Adrenal gland (tissue), 12 donors: ENCODE results near the gene KIRREL3. TPM values are rescaled to one million over a fixed set of nuclear protein-coding genes. Genes with fewer than 3 reads are reported as not detected.
"Not testable (repeated sequence)": the region's sequence is repeated elsewhere in the genome, so short reads cannot be mapped to it uniquely, and the experiment has no call there.

Source experiments
- DNase-seq, 7 donors: peaks; one replicate each; pipeline ENCODE4 v3.0.0-alpha.2; 2019 to 2020
- H3K27ac ChIP-seq, 5 donors: fragments of 200-600 bp; sonication (generic) in 4 of 5; 1 replicate in 3 of 5; 2 replicates in 2 of 5; pipeline versions ENCODE4 v1.5.1 to v1.8.0; 2016 to 2020; ENCODE audit warnings: mild to moderate bottlenecking in 1 of 5
- H3K27me3 ChIP-seq: fragments of 200-600 bp; 2 replicates; pipeline ENCODE4 v1.8.0; 2021
- H3K36me3 ChIP-seq, 2 donors: fragments of 200-600 bp; replicated peaks in 1 of 2; 1 replicate in 1 of 2; 2 replicates in 1 of 2; pipeline versions ENCODE4 v1.5.1 to v1.8.0; 2018 to 2022
- H3K4me1 ChIP-seq, 2 donors: fragments of 200-600 bp; replicated peaks in 1 of 2; 1 replicate in 1 of 2; 2 replicates in 1 of 2; pipeline versions ENCODE4 v1.5.1 to v1.8.0; 2018 to 2021
- H3K4me3 ChIP-seq, 4 donors: fragments of 200-600 bp; sonication (generic) in 3 of 4; one replicate each; pipeline ENCODE4 v1.5.1; 2016 to 2018
- H3K9me3 ChIP-seq, 3 donors: fragments of 200-600 bp; sonication (generic) in 1 of 3; replicated peaks in 1 of 3; 1 replicate in 2 of 3; 2 replicates in 1 of 3; pipeline versions ENCODE4 v1.5.1 to v1.8.0; 2016 to 2021
- POLR2A ChIP-seq, 2 donors: fragments of 450-650 bp; IDR thresholded peaks; one replicate each; pipeline ENCODE4 v1.6.1; 2017; ENCODE audit warnings: antibody characterized with exemption in 2 of 2, mild to moderate bottlenecking in 2 of 2, moderate library complexity in 1 of 2
- WGBS, 4 donors: extraction: QIAGEN DNeasy Blood & Tissue Kit in 2 of 4; methylation state at CpG; one replicate each; pipeline versions ENCODE4 v1.1.5 to v1.1.7; 2013 to 2017; 5-methylcytosine and 5-hydroxymethylcytosine counted together
- intact Hi-C, 2 donors: fragments of 100-400 bp; cut with DNase I; formaldehyde crosslinking; loops; one replicate each; pipeline versions ENCODE4 v1.14.1 to v1.15.0; 2022 to 2023
- polyA plus RNA-seq, 3 donors: library from polyadenylated mRNA; stranded (reverse); fragments of 200-250 nt in 2 of 3; fragments of 350-450 nt in 1 of 3; fragmentation: Illumina TruSeq in 1 of 3; extraction: RNeasy Lipid Tissue Mini Kit (QIAGEN cat#74804) in 1 of 3; gene quantifications; one replicate each; pipeline ENCODE4 v1.2.3, GENCODE V29; 2013 to 2014
- total RNA-seq, 9 donors: library from RNA; depleted of rRNA in 4 of 9; stranded (reverse); fragments of >200 nt in 4 of 9; fragments of 120-200 nt in 1 of 9; fragmentation: NEBNext Ultra II Directional in 1 of 9; extraction: Animal tissue kit (Norgen Biotek cat#: 25700) in 1 of 9; gene quantifications; one replicate each; pipeline versions ENCODE4 v1.1.0 to v1.2.4, GENCODE V29; 2013 to 2023
- TF ChIP-seq, protein P1 (sequence below), 6 experiments: fragments of 450-650 bp in 4 of 6; fragments of 200-600 bp in 2 of 6; sonication (generic) in 1 of 6; IDR thresholded peaks; 1 replicate in 5 of 6; 2 replicates in 1 of 6; pipeline versions ENCODE4 v1.5.1 to v1.8.0; 2016 to 2021; ENCODE audit warnings: antibody characterized with exemption in 6 of 6, mild to moderate bottlenecking in 2 of 6, moderate library complexity in 1 of 6
- donor health status: healthy with polysubstance abuse.
- donor health status: Bipolar disorder and iron deficiency.
- donor health status: DM: yes; HTN: yes; CAD: no.
- donor health status: DM: no; HTN: no; CAD: no.
- donor health status: DM: no; HTN: no; CAD: no.
- donor health status: DM: yes; HTN: yes; CAD: no.

The KIRREL3 gene
- total and polyA plus RNA-seq, 12 donors, result 0.07 to 4.1 (median 0.64) TPM; not detected in 1

DNA sequence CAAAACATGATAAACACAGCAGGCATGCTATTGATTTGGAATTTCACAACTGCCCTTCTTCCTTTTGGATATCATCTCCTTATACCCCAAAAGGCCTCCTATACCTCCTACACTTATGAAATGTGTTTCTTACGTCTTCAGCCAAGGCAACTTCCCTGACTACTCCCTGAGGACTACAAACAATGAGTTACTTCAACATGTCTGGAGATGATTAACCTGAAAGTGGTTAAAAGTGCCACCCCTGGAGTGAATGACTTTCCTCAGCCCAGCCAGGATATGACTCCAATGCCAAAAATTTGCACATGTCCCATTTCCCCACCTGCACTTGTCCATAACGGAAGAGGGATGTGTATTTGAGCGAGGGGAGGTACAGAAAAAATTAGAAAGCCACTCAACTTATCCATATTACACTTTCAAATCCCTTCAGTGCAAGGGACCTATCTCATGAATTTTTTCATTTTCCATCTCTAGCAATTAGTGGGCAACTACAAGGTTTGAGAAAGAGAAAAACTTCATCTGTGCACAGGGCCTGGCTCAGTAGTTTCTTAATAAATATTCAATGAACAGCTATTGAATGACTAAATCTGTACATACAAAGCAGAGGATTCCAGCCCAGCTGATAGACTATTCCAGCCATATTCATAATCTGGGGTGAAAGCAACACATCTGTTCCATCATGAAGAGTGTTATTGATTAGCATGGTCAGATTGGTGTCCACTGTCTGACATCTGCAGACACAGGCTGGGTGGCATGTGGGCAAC, 36.8 kb downstream of the KIRREL3 start:
- no peak for DNase-seq
- Histone ChIP-seq H3K4me1 (no peaks in the 10 kb centered on the region), H3K4me3 (no peak overlapping the region), H3K27me3 (no peaks in the 10 kb centered on the region), H3K9me3 (no peaks in the 10 kb centered on the region), H3K36me3 (no peaks in the 10 kb centered on the region), H3K27ac (no peak overlapping the region)
- TF ChIP-seq, protein P1, sequence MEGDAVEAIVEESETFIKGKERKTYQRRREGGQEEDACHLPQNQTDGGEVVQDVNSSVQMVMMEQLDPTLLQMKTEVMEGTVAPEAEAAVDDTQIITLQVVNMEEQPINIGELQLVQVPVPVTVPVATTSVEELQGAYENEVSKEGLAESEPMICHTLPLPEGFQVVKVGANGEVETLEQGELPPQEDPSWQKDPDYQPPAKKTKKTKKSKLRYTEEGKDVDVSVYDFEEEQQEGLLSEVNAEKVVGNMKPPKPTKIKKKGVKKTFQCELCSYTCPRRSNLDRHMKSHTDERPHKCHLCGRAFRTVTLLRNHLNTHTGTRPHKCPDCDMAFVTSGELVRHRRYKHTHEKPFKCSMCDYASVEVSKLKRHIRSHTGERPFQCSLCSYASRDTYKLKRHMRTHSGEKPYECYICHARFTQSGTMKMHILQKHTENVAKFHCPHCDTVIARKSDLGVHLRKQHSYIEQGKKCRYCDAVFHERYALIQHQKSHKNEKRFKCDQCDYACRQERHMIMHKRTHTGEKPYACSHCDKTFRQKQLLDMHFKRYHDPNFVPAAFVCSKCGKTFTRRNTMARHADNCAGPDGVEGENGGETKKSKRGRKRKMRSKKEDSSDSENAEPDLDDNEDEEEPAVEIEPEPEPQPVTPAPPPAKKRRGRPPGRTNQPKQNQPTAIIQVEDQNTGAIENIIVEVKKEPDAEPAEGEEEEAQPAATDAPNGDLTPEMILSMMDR (IDR thresholded peaks at IDR 0.05), result no peak
- TF ChIP-seq POLR2A (IDR thresholded peaks at IDR 0.05), result no peak
- WGBS, 4 donors, result 50 to 80% (median 76%) methylated on average over 3 of the region's 3 CpGs
- intact Hi-C loops, result no loop called here

DNA sequence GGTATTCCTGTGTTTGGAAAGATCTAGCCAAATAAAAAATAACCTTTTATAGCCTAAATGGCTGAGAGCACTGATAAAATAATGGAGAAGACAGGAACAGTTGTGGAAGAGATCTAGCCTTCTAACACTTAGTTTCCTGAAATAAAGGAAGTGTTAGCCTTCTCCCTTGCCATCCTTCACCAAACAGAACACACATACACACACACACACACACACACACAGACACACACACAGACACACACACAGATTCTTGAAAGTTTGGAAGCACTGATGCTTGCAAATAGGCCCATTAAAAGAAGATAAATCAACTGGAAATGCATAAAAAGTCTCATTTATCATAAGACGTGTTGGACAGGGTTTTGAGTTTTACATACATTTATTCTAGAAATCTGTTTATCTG, 37.5 kb downstream of the KIRREL3 start:
- intact Hi-C loops, result no loop called here
- Histone ChIP-seq H3K36me3 (no peaks in the 10 kb centered on the region), H3K27me3 (no peaks in the 10 kb centered on the region), H3K4me3 (no peak overlapping the region), H3K9me3 (no peaks in the 10 kb centered on the region), H3K27ac (no peak overlapping the region), H3K4me1 (no peaks in the 10 kb centered on the region)
- WGBS, 4 donors, result 0 to 31% (median 27%) methylated on average over 1 of the region's 1 CpG
- no peak for DNase-seq
- TF ChIP-seq, protein P1 (IDR thresholded peaks at IDR 0.05), result no peak
- no peak for TF ChIP-seq POLR2A (IDR thresholded peaks at IDR 0.05)

DNA sequence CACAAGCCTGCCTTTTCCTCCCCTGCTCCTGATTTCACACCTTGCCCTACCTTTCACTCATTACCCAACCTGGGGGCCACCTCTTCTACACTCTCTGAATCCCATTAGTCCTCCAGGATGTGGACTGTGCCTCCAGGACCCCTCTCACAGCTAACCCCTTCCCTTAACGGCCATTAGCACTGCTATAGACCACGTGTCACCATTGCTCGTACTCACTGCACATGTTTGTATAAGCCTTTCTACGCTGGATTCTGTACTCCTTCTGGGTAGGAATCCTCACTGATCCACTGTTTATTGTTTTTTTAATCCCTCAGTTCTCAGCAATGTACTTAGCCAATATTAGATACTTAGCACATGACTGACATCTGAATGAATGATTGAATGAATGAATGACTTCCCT, 40.9 kb downstream of the KIRREL3 start:
- no peaks in the 10 kb centered on the region for H3K27me3 ChIP-seq
- no peak for DNase-seq
- intact Hi-C loops, result no loop called here
- H3K9me3 ChIP-seq, result no peaks in the 10 kb centered on the region
- TF ChIP-seq, protein P1 (IDR thresholded peaks at IDR 0.05), result no peak
- no peak for TF ChIP-seq POLR2A (IDR thresholded peaks at IDR 0.05)
- no peak overlapping the region for H3K27ac ChIP-seq
- H3K4me3 ChIP-seq, result no peak overlapping the region
- 86 to 90% (median 89%) methylated on average over 4 of the region's 4 CpGs for WGBS, 4 donors
- no peaks in the 10 kb centered on the region for H3K4me1 ChIP-seq
- H3K36me3 ChIP-seq, result no peaks in the 10 kb centered on the region

DNA sequence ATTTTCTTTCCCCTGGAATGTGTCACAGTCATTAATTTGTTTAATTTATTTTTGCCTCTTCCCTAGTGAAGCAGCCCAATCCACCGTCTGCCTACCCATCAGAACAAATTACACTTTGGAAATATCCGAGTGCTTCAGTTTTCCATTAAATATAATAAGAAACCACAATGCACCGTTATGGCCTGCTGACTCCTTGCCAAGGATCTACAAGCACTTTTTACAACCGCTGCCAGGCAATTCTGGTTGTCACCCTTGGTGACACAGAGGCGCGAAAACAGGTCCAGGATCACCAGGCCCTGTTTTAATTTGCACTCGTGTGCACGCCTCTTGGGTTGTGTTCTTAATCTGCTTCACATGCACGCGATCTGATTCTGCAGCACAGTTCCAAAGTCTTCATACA, 43.9 kb downstream of the KIRREL3 start:
- 79 to 86% (median 81%) methylated on average over 10 of the region's 10 CpGs for WGBS, 4 donors
- TF ChIP-seq POLR2A (IDR thresholded peaks at IDR 0.05), result no peak
- TF ChIP-seq, protein P1 (IDR thresholded peaks at IDR 0.05), result no peak
- no peaks in the 10 kb centered on the region for H3K36me3 ChIP-seq

DNA sequence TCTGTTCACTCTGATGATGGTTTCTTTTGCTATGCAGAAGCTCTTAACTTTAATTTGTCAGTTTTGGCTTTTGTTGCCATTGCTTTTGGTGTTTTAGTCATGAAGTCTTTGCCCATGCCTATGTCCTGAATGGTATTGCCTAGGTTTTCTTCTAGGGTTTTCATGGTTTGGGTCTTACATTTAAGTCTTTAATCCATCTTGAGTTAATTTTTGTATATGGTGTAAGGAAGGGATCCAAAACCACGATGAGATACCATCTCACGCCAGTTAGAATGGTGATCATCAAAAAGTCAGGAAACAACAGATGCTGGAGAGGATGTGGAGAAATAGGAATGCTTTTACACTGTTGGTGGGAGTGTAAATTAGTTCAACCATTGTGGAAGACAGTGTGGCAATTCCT, 48.0 kb downstream of the KIRREL3 start:
- H3K27me3 ChIP-seq, H3K4me3 ChIP-seq, H3K36me3 ChIP-seq, H3K27ac ChIP-seq, H3K4me1 ChIP-seq, intact Hi-C loops, DNase-seq, H3K9me3 ChIP-seq: not testable (repeated sequence)
- WGBS, 4 donors, result 87 to 97% (median 92%) methylated on average over 2 of the region's 2 CpGs

More for the DNA sequence above, 43.9 kb downstream of the KIRREL3 start:
- no peak for DNase-seq
- H3K27me3 ChIP-seq, result no peaks in the 10 kb centered on the region
- no peak overlapping the region for H3K4me3 ChIP-seq
- H3K4me1 ChIP-seq, result no peaks in the 10 kb centered on the region
- H3K27ac ChIP-seq, result no peak overlapping the region
- intact Hi-C loops, result no loop called here
- H3K9me3 ChIP-seq, result no peaks in the 10 kb centered on the region
